HG02623 (cell line): ENCODE results near the gene AP3D1.
"Not testable (repeated sequence)": the region's sequence is repeated elsewhere in the genome, so short reads cannot be mapped to it uniquely, and the experiment has no call there.

ENCODE experiments used
- ATAC-seq: cut with Tn5 transposase; IDR thresholded peaks from one replicate; pipeline ENCODE4 v1.9.1; 2021; ENCODE audit warnings: moderate library complexity; ENCODE audit not compliant: unreplicated experiment

The AP3D1 gene

GRCh38 chr19:2129892-2130770 lies 21.2 kb downstream of the AP3D1 start:
- ATAC-seq: no peak

DNA sequence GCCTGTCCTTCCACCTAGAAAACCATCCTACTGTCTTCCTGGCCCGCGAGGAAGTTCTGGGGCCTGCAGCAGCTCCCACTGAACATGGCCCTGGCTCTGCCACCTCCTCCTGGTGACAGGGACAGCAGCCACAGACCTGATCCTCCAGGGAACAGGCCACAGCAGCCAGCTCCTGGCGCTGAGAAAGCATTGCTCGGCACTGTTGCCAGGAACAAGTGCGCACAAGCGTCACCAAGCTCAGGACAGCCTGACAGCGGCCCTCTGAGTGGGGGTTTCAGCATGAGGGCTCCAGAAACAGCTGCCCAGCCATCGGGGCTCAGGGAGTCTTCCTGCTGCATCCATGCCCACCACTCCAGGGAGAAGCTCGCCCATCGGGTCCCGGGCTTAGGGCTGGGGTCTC lies 21.9 kb downstream of the AP3D1 start:
- no peak for ATAC-seq

GRCh38 chr19:2129022-2129421 lies 22.3 kb downstream of the AP3D1 start:
- ATAC-seq: no peak

- not testable (repeated sequence) for ATAC-seq
Measured at GRCh38 chr19:2128252-2128651, 23.1 kb downstream of the AP3D1 start.

GRCh38 chr19:2127758-2128157 lies 23.6 kb downstream of the AP3D1 start:
- no peak for ATAC-seq

DNA sequence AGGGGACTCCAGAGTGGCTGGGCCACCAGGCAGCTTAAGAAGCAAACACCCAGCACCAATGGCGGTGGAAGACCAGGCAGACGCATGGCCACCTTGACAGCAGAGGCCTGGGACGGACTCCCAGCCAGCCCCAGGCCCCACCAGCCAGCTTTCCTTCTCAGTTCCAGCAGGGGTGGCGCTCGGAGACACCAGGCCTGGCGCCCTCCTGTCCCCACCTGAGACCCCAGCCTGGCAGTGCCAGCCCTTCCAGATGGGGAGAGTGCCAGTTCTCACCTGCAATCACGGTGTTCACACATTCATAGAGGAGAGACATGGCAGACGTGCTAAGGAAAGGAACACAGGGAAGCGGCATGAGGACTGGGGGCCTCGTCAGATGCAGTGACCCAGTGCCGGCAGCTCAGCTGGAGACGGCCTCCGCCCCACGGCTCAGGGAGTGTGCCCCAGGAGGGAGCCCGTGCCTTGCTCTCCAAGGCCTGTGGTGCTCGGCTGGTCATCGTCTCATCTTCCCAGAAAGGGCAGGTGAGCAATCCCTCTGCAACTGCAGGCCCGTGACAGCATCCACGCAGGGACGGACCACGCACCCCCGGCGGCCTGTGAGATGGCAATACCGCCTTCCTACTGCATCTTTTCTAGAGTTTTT lies 24.4 kb downstream of the AP3D1 start:
- ATAC-seq: no peak

DNA sequence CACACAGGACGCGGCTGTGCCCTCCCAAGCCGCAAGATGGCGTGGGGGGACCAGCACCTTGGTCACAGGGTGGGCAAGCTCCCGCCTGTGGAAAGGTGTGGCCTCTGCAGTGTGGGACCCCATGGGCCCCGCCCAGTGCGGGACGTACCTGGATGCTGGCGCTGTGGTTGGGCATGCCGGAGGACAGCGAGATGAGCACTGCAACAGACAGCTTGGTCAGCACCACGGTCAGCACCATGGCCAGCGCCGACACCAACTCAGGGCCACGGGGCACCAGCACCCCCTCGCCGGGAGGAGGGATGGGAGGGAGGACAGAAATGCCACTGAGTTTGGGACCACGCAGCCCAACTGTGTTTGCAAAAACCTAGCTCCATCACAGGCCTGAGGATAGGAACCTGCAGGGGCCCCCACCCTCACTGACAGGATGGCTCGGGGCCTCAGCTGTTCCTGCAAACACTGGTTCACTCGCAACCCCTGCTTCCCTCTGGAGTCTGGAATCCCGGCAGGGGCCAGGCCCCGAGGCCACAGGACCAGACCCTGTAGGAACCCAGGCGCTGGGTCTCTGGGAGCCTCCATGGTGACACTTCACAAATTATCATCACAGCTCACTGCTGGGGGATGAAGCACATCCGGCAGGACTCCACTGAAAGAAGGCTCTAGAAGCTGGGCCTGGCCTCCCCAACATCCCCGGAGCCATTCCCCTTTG lies 27.5 kb downstream of the AP3D1 start:
- ATAC-seq: no peak

GRCh38 chr19:2122982-2123381 lies 28.4 kb downstream of the AP3D1 start:
- no peak for ATAC-seq

DNA sequence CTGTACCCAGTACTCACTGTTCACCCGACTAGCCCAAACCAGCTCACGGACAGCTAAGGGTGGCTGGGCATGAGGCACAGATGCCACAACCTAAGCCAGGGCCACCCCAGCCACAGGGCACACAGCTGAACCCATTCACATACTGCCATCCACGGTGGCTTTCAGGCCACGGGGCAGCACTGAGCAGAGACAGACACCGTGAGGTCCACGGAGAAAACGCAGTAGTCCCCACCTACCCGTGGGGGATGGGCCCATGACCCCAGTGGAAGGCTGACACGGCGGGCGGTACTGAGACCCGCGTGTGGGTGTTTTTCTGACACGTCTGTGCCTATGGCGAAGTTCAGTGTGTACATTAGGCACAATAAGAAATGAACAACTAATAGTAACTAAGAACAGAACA lies 29.1 kb downstream of the AP3D1 start:
- ATAC-seq: no peak

DNA sequence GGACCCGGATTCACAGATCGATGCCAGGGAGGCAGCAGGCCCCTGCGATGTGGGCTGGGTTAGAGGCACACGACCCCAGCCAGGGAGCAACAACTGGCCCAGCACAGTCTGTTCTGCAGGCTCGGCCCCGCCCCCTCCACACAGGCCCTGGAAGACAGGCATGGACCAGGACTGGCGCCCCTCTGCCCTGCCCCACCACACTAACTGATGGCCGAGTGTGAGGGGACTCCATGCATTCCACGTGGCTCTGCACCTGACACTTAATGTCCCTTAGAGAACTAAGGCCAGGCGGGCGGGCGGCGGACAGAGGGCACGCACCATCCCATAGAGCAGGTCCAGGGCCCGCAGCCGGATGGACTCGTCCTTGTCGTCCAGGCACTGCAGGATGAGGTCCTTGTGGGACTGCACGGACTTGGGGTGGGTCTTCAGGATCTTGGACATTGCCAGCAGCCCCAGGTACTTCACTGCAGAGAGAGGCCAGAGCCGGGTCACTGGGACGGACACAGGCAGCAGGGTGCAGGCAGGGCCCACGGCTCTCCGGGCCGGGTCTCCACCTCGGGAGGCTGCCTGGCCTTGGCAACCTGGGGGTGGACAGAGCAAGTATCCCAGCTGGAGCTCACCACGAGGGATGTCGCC lies 29.8 kb downstream of the AP3D1 start:
- ATAC-seq: no peak

- no peak for ATAC-seq
Measured at GRCh38 chr19:2120821-2121220, 30.5 kb downstream of the AP3D1 start.

DNA sequence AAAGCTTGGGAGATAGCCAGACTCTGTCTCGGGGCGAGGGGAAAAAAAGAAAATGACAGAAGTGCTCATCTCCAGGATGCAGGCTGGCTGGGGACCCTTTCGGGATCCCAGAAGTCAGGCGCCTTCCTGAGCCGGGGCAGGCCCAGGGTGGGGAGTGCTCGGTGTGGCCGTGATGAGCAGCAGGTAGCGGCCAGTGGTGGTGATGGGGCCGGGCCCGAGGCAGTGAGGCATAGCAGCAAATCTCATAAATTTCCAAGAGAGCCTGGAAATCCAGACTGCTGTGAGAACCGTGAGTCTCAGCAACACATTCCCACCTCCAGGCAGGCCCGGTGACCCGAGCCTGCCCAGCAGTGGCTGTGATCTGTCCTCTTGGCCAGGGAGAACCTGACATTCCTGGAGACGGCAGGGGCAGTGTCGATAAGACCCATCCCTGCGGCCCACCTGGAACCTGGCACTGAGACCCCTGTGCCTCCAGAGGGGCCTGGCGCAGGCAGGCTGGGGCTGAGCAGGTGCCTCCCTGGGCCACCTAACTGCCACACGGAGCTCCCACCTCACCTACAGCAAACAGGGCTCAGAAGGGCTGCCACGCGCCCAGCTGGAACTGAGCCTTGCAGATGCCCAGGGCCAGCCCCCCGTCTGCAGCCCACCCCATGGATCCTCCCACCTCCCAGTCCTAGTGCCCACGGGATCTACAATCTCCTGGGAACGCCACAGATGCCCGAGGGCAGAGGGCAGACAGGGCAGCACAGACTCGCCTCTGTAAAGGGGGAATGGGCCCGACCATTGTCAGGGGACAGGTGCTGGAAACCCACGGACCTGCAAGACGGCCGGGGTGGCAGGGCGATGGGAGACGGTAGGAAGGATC lies 31.2 kb downstream of the AP3D1 start:
- ATAC-seq: no peak

GRCh38 chr19:2118438-2118837 lies 32.9 kb downstream of the AP3D1 start:
- ATAC-seq: no peak

DNA sequence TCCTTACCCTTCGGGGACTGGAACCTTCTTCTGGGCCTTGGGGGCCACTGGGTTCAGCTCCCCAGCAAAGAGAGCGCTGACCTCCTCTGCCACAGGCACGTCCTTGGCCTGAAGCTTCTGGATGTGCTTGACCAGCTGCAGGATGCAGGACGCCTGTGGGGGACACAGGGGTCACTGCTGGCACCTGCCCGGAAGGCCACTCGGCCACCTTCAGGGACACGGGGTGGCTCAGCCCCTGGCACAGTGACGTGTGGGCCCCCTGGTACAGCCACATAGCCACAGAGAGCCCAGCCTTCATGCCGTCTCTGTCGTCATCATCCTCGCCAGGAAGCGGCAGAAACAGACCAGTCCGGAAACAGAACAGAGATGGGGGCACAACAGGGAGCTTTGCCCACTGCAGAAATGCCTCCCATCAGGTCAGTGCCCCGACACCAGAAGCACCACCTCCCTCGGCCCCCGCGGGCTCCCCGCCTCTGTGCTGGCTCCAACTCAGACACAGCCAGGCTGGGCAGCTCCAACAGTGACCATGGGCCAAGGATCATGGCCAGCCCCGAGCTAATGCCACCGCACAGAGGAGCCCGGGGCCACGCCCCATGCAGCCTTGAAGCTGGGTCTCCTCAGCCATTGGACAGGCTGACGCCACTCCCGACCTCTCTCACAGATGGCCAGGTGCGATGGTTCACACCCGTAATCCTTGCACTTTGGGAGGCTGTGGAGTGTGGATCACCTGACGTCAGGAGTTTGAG lies 34.0 kb downstream of the AP3D1 start:
- ATAC-seq: no peak

GRCh38 chr19:2116507-2116906 lies 34.9 kb downstream of the AP3D1 start:
- no peak for ATAC-seq

DNA sequence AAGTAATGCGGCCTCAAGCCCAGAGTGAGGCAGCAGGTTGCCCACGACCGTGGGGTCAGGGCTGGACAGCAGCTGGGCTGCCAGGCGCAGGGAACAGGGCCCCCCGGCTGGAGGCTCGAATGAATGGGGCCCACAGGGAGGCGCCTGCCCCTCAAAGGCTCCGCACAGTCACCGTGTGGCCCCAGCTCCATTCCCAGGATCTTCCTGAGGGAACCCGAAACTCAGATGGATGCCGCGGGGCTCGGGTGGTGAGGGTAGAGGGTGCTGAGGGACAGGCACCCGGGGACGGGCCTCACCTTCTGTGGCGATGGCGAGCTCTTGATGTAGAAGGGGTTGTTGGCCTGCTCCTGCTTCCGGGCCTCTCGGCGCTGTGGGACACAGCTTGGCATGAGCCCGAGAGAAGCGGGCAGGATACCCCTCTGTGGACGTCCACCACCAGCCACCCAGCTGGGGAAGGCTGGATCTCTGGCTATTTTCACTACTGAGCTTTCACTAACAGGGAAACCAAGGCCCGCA lies 35.4 kb downstream of the AP3D1 start:
- ATAC-seq: no peak

DNA sequence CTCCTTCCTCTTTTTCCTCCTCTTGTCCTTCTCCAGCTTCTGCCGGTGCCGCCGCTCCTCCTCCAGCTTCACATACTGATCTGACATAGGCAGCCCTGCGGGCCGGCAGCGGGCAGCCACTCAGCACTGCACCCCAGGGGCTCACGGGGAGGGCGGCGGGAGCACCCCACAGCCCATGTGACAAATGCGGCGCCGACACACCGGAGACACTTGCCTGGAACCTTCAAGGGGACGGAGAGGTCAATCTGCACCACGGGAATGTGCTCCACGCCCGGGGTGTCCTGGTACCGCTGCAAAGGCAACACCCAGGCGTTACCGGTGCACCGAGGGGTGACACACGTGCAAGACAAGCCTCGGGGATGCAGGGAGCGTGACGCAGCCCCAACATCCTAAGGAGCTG lies 36.0 kb downstream of the AP3D1 start:
- no peak for ATAC-seq

GRCh38 chr19:2114821-2115220 lies 36.5 kb downstream of the AP3D1 start:
- no peak for ATAC-seq

DNA sequence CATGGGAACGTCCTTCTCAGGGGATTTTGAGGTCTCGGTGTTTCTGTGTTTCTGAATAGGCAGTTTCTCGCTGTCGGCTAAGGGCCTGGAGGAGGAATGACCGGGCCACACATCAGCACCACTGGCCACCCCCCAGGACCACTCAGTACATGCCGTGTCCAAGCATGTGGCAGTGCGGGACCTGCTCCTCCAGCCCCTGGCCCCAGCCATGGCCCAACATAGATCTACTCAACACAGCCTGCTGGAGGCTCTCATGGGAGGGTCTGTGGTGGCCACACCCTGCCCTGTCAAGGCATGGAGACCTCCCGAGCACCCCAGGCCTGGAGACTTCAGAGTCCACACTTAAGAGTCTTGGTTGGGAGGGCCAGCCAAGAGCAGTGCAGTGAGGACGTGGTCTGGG lies 37.1 kb downstream of the AP3D1 start:
- ATAC-seq: no peak
